Activated B cell treated with CpG ODN at 0.5 μM for 24 hours (primary cell): ENCODE data around the gene TGFBR2. TPM values are rescaled to one million over a fixed set of nuclear protein-coding genes. Genes with fewer than 3 reads are reported as not detected.

Experiments used
- ATAC-seq: fragments of 200-7000 bp; cut with Tn5 transposase; one replicate; pipeline ENCODE4 v1.10.0; 2021; ENCODE audit warnings: low read depth, mild to moderate bottlenecking, moderate library complexity
- CTCF ChIA-PET: fragments of 350-600 bp; sonication (Branson Sonifier 250); formaldehyde crosslinking; loops from one replicate; lab custom pipeline; 2021; ENCODE audit warnings: antibody characterized with exemption; lab: Charles Lee
- POLR2A ChIA-PET: fragments of 350-600 bp; sonication (Branson Sonifier 250); formaldehyde crosslinking; loops from one replicate; lab custom pipeline; 2021; ENCODE audit warnings: antibody characterized with exemption; lab: Charles Lee
- DNase-seq: peaks from one replicate; pipeline ENCODE4 v3.0.0; 2022
- H3K27ac Mint-ChIP-seq: one replicate; pipeline ENCODE4 v1.8.0; 2020; ENCODE audit warnings: mixed read lengths
- H3K27me3 Mint-ChIP-seq: one replicate; pipeline ENCODE4 v1.8.0; 2021; ENCODE audit warnings: mixed read lengths
- H3K36me3 Mint-ChIP-seq: one replicate; pipeline ENCODE4 v1.8.0; 2021; ENCODE audit warnings: low read depth, mixed read lengths
- H3K4me1 Mint-ChIP-seq: one replicate; pipeline ENCODE4 v1.8.0; 2021; ENCODE audit warnings: mixed read lengths
- H3K4me3 Mint-ChIP-seq: one replicate; pipeline ENCODE4 v1.8.0; 2020; ENCODE audit warnings: mild to moderate bottlenecking, mixed read lengths
- H3K9me3 Mint-ChIP-seq: one replicate; pipeline ENCODE4 v1.8.0; 2020; ENCODE audit warnings: mixed read lengths
- intact Hi-C: fragments of 100-400 bp; cut with micrococcal nuclease; formaldehyde crosslinking; loops from one replicate; pipeline ENCODE4 v1.15.1; 2024
- total RNA-seq: library from RNA; stranded (reverse); gene quantifications from 2 replicates; pipeline ENCODE4 v1.2.3, GENCODE V29; 2022
- TF ChIP-seq, protein P1 (sequence below): fragments of 200-600 bp; IDR thresholded peaks from one replicate; pipeline ENCODE4 v1.8.0; 2022; ENCODE audit warnings: antibody characterized with exemption, mild to moderate bottlenecking

Gene TGFBR2
- total RNA-seq, 1 donor from 2014 or later, result 104 TPM

DNA sequence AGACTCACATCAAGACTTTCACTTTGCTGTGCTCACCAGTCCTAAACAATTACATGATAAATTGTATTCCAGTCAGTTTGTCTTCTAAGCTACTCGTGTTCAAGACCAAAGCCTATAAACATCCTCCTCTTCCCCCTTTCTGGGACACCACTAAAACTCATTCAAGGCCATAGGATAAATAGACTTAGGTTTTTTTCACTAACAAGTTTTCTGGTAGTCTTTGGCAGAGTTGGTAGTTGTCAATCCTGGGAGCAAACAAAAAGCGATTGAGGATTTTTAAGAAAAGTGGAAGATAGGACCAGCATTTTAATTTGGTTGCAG lies 114.9 kb downstream of the TGFBR2 start:
- TF ChIP-seq, protein P1, sequence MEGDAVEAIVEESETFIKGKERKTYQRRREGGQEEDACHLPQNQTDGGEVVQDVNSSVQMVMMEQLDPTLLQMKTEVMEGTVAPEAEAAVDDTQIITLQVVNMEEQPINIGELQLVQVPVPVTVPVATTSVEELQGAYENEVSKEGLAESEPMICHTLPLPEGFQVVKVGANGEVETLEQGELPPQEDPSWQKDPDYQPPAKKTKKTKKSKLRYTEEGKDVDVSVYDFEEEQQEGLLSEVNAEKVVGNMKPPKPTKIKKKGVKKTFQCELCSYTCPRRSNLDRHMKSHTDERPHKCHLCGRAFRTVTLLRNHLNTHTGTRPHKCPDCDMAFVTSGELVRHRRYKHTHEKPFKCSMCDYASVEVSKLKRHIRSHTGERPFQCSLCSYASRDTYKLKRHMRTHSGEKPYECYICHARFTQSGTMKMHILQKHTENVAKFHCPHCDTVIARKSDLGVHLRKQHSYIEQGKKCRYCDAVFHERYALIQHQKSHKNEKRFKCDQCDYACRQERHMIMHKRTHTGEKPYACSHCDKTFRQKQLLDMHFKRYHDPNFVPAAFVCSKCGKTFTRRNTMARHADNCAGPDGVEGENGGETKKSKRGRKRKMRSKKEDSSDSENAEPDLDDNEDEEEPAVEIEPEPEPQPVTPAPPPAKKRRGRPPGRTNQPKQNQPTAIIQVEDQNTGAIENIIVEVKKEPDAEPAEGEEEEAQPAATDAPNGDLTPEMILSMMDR, result no peak
- intact Hi-C loops, result no loop called here
- DNase-seq (no peak), ATAC-seq (no peak)
- no peak overlapping the region for H3K4me3 Mint-ChIP-seq
- peaks cover 8% of the 10 kb centered on the region for H3K27me3 Mint-ChIP-seq
- no peak overlapping the region for H3K27ac Mint-ChIP-seq
- H3K4me1 Mint-ChIP-seq, result peaks cover 12% of the 10 kb centered on the region
- no peaks in the 10 kb centered on the region for H3K36me3 Mint-ChIP-seq
- CTCF ChIA-PET, result no interaction called here
- H3K9me3 Mint-ChIP-seq, result no peaks in the 10 kb centered on the region
- POLR2A ChIA-PET, result no interaction called here

DNA sequence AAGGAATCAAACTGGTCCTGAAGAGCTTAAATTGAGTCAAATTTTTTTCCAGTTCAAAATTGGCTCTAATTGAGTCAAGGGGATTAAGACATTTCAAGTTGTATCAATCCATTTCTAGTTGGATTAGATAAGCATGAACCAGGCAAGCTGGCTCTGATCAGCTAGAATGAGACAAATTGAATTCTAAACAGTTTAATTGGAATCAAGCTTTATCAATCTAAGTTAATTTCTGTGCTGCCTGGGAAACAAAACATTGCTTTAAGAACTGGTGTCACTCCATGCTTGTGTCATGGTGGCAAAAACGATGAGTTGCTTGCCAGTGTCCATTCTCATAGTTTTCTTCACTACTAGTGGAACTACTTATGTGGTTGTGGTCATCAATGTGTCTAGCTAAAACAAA lies 116.8 kb downstream of the TGFBR2 start:
- H3K4me3 Mint-ChIP-seq, result no peak overlapping the region
- H3K27ac Mint-ChIP-seq, result no peak overlapping the region
- DNase-seq (no peak), ATAC-seq (no peak)
- CTCF ChIA-PET, result interaction anchor here (1.2 kb wide), 1 partner anchor 29 kb away, joined by 5 read pairs; no protein-coding TSS in a partner anchor
- peaks cover 8% of the 10 kb centered on the region for H3K27me3 Mint-ChIP-seq
- peaks cover 12% of the 10 kb centered on the region for H3K4me1 Mint-ChIP-seq
- POLR2A ChIA-PET, result no interaction called here
- H3K9me3 Mint-ChIP-seq, result no peaks in the 10 kb centered on the region
- no peaks in the 10 kb centered on the region for H3K36me3 Mint-ChIP-seq
- TF ChIP-seq, protein P1, result no peak
- intact Hi-C loops, result no loop called here

DNA sequence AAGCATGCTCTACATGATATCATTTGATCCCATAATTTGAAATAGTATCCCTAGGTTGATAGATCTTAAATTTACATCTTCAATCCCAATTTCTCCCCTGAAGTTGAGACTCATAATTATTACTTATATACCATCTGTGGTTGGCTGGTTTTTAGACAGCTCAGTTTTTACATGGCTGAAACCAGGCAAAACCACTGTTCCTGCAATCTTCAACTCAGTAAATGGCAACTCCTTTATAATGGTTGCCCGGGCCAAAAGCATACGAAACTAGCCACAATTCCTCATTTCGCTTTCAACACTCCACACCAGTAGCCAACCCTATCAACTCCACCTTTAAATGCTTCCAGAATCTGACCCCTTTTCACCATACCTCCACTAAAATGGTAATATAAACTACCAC lies 118.5 kb downstream of the TGFBR2 start:
- H3K4me3 Mint-ChIP-seq, result no peak overlapping the region
- no peaks in the 10 kb centered on the region for H3K4me1 Mint-ChIP-seq
- intact Hi-C loops, result no loop called here
- ChIA-PET CTCF (no interaction called here), POLR2A (no interaction called here)
- ATAC-seq (no peak), DNase-seq (no peak)
- TF ChIP-seq, protein P1, result no peak
- H3K36me3 Mint-ChIP-seq, result no peaks in the 10 kb centered on the region
- H3K9me3 Mint-ChIP-seq, result no peaks in the 10 kb centered on the region
- peaks cover 2% of the 10 kb centered on the region for H3K27me3 Mint-ChIP-seq
- H3K27ac Mint-ChIP-seq, result no peak overlapping the region

DNA sequence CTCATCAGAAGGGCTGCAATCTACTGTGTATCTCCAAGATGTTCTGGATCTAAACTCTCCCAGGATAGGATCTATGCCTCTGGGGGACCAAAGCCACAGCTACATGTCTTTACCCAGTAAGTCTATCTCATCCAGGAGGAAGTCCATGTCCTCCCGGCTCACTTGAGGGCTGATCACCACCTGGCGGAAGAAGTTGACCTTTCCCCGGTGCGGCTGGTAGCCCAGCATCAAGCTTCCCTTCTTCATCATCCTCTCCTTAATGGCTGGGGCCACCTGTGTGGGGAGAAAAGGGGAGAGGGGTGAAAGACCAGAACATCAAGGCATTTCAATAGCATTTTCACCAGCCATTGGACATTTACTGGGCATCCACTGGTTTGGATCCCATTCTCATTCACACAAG lies 121.7 kb downstream of the TGFBR2 start:
- TF ChIP-seq, protein P1, result no peak
- H3K27ac Mint-ChIP-seq, result no peak overlapping the region
- POLR2A ChIA-PET, result no interaction called here
- CTCF ChIA-PET, result no interaction called here
- DNase-seq, result no peak
- intact Hi-C loops, result no loop called here
- ATAC-seq, result no peak
- no peaks in the 10 kb centered on the region for H3K9me3 Mint-ChIP-seq
- H3K27me3 Mint-ChIP-seq, result peaks cover 3% of the 10 kb centered on the region
- H3K4me1 Mint-ChIP-seq, result no peaks in the 10 kb centered on the region
- no peaks in the 10 kb centered on the region for H3K36me3 Mint-ChIP-seq
- no peak overlapping the region for H3K4me3 Mint-ChIP-seq

DNA sequence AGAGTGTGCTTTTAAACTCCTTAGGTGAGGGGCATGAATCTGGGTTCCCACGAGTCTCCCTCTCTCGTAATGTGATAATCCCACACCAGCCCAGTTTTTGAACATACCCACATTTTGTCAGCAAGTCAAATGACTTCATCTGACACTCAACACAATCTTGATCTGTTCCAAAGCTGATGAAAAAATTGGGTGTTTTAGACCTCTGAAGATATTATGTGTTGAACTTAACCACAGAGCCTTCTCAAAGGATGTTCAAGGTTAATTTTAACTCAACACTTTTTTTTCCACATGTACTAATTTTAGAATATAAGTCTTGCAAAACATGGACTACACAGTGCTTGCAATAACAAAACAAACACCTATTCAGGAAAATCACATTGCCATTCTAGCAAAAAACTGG lies 123.1 kb downstream of the TGFBR2 start:
- H3K27ac Mint-ChIP-seq, result no peak overlapping the region
- TF ChIP-seq, protein P1, result no peak
- CTCF ChIA-PET, result no interaction called here
- no peaks in the 10 kb centered on the region for H3K4me1 Mint-ChIP-seq
- DNase-seq, result no peak
- intact Hi-C loops, result no loop called here
- POLR2A ChIA-PET, result no interaction called here
- H3K4me3 Mint-ChIP-seq, result no peak overlapping the region
- ATAC-seq, result no peak
- H3K27me3 Mint-ChIP-seq, result peaks cover 5% of the 10 kb centered on the region
- H3K9me3 Mint-ChIP-seq, result no peaks in the 10 kb centered on the region
- no peaks in the 10 kb centered on the region for H3K36me3 Mint-ChIP-seq
